Endodermal cell (in vitro differentiated cells): ENCODE data around the gene APEX1. TPM values are rescaled to one million over a fixed set of nuclear protein-coding genes. Genes with fewer than 3 reads are reported as not detected.

ENCODE experiments used
- DNase-seq: peaks from one replicate; pipeline ENCODE4 v3.0.0-alpha.2; 2017
- H3K27ac ChIP-seq: 2 replicates; pipeline ENCODE4 v1.5.1; 2013; ENCODE audit warnings: mild to moderate bottlenecking, low read depth, low read length, moderate library complexity
- H3K27me3 ChIP-seq: 2 replicates; pipeline ENCODE4 v1.6.1; 2013; ENCODE audit warnings: mild to moderate bottlenecking, low read length, moderate library complexity; ENCODE audit not compliant: insufficient read depth, control insufficient read depth, poor library complexity, severe bottlenecking
- H3K36me3 ChIP-seq: 2 replicates; pipeline ENCODE4 v1.7.0; 2013; ENCODE audit warnings: mild to moderate bottlenecking, low read length, moderate library complexity; ENCODE audit not compliant: control insufficient read depth, insufficient read depth
- H3K4me1 ChIP-seq: one replicate; pipeline ENCODE4 v1.7.0; 2013; ENCODE audit warnings: low read length; ENCODE audit not compliant: control insufficient read depth, insufficient read depth
- H3K4me3 ChIP-seq: 2 replicates; pipeline ENCODE4 v1.5.1; 2013; ENCODE audit warnings: mild to moderate bottlenecking, low read length, moderate library complexity
- H3K9ac ChIP-seq: 2 replicates; pipeline ENCODE4 v1.6.1; 2013; ENCODE audit warnings: mild to moderate bottlenecking, low read length, moderate library complexity; ENCODE audit not compliant: poor library complexity, severe bottlenecking; ENCODE audit errors: extremely low read depth
- H3K9me3 ChIP-seq: 2 replicates; pipeline ENCODE4 v1.6.1; 2013; ENCODE audit warnings: mild to moderate bottlenecking, low read length, moderate library complexity; ENCODE audit not compliant: control insufficient read depth
- H3K27ac Mint-ChIP-seq: 2 replicates; pipeline ENCODE4 v1.8.0; 2020; ENCODE audit warnings: mixed read lengths
- H3K27me3 Mint-ChIP-seq: 2 replicates; pipeline ENCODE4 v1.8.0; 2021; ENCODE audit warnings: mild to moderate bottlenecking, mixed read lengths; ENCODE audit not compliant: insufficient read depth
- H3K36me3 Mint-ChIP-seq: 2 replicates; pipeline ENCODE4 v1.8.0; 2020; ENCODE audit warnings: low read depth, mixed read lengths
- H3K4me1 Mint-ChIP-seq: 2 replicates; pipeline ENCODE4 v1.8.0; 2020; ENCODE audit warnings: mixed read lengths
- H3K4me3 Mint-ChIP-seq: 2 replicates; pipeline ENCODE4 v1.8.0; 2020; ENCODE audit warnings: mild to moderate bottlenecking, moderate library complexity, mixed read lengths
- H3K9me3 Mint-ChIP-seq: 2 replicates; pipeline ENCODE4 v1.8.0; 2020; ENCODE audit warnings: mild to moderate bottlenecking, mixed read lengths
- WGBS, 2 experiments: methylation state at CpG; one replicate each; pipeline versions ENCODE4 v1.1.5 to v1.1.7; 2013; ENCODE audit warnings: missing lambda C conversion rate in 2 of 2, mixed read lengths in 1 of 2; ENCODE audit not compliant: insufficient coverage in 1 of 2, insufficient read length in 1 of 2; 5-methylcytosine and 5-hydroxymethylcytosine counted together
- total RNA-seq, 2 donors: library from RNA; stranded (reverse); fragmentation: NEBNext Ultra II Directional in 1 of 2; extraction: Animal tissue kit (Norgen Biotek cat#: 25700) in 1 of 2; gene quantifications; 2 replicates in 1 of 2; 3 replicates in 1 of 2; pipeline ENCODE4 v1.2.1, GENCODE V29; 2021
- TF ChIP-seq, protein P1 (sequence below): fragments of 200-600 bp; sonication (generic); conservative IDR thresholded peaks from 2 replicates; pipeline ENCODE4 v1.5.0; 2021; ENCODE audit warnings: antibody characterized with exemption, mild to moderate bottlenecking

APEX1 gene
- total RNA-seq, 2 donors from 2014 or later, result 228 to 249 TPM

- H3K27me3 Mint-ChIP-seq, result peaks cover 2% of the 10 kb centered on the region
- 7 to 9% methylated on average over 16 to 32 of the region's 32 CpGs for WGBS, 2 experiments
- H3K4me3 Mint-ChIP-seq, result peak overlapping the region; percentile 73
- peaks cover 20% of the 10 kb centered on the region for H3K36me3 Mint-ChIP-seq
- peak overlapping the region; percentile 92 for H3K4me3 ChIP-seq
- peaks cover 6% of the 10 kb centered on the region for H3K4me1 ChIP-seq
- H3K27ac Mint-ChIP-seq, result peak overlapping the region; percentile 85
- TF ChIP-seq, protein P1, sequence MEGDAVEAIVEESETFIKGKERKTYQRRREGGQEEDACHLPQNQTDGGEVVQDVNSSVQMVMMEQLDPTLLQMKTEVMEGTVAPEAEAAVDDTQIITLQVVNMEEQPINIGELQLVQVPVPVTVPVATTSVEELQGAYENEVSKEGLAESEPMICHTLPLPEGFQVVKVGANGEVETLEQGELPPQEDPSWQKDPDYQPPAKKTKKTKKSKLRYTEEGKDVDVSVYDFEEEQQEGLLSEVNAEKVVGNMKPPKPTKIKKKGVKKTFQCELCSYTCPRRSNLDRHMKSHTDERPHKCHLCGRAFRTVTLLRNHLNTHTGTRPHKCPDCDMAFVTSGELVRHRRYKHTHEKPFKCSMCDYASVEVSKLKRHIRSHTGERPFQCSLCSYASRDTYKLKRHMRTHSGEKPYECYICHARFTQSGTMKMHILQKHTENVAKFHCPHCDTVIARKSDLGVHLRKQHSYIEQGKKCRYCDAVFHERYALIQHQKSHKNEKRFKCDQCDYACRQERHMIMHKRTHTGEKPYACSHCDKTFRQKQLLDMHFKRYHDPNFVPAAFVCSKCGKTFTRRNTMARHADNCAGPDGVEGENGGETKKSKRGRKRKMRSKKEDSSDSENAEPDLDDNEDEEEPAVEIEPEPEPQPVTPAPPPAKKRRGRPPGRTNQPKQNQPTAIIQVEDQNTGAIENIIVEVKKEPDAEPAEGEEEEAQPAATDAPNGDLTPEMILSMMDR, result no peak
- H3K27me3 ChIP-seq, result no peaks in the 10 kb centered on the region
- peak overlapping the region; percentile 78 for H3K27ac ChIP-seq
- peak; percentile 80 for DNase-seq
- no peaks in the 10 kb centered on the region for H3K9me3 ChIP-seq
- H3K9ac ChIP-seq, result peak overlapping the region; percentile 54
- H3K9me3 Mint-ChIP-seq, result peaks cover 3% of the 10 kb centered on the region
- H3K36me3 ChIP-seq, result peaks cover 43% of the 10 kb centered on the region
- H3K4me1 Mint-ChIP-seq, result peaks cover 11% of the 10 kb centered on the region
Observed at GRCh38 chr14:20460458-20461224, 5.6 kb downstream of the APEX1 start.

DNA sequence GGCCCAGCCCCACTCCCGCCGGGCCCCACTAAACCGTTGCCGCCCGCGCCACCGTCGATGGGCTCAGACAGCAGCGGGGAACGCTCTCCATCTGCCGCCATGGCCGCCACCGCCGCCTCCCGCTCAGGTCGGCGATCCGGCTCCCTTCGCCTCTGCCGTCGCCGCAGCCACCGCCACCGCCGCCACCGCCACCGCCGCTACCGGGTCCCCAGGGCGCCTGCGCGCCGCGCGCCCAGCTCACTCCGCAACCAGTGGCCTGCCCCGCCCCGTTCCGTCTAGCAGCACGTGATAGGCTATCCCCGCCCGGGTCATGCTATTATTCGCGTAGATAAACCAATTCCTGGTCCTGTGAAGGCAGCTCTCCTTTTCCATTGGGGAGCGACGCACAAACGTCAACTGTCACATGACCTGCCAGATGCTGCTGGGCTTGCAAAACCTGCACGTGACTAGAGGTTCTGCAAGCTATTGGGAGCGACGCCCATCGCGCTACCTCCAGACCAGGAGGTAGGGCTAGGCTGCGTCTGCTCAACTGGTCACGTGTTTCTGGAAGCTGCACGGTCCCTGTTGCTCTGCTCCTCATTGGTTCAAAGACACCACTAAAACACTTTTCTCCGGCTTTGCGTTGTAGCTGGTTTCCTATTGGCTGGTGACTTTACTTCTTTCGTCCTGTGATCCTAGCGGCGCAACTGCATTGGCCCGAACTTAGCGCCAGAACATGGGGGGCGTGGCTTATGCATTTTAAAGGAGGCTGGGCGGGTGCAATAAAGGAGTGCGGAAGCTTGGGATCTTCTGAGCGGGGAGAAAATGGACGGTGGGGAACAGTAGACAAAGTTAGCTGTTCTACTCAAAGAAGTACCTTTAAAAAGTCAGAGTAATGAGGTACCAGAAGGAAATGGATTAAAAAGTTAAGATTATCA, 6.5 kb downstream of the APEX1 start, which contains the start of gene PIP4P1:
PIP4P1 (minus strand) TSS at position 210 of the 917 bp plus-strand sequence; CDS start at position 101, 109 bp downstream.
- DNase-seq, result peak; percentile 99
- peaks cover 2% of the 10 kb centered on the region for H3K27me3 Mint-ChIP-seq
- Histone ChIP-seq H3K4me3 (peak within 1 kb of the TSS; percentile 92), H3K36me3 (peaks cover 38% of the 10 kb centered on the region), H3K9ac (peak within 1 kb of the TSS; percentile 54), H3K27ac (peak within 1 kb of the TSS; percentile 78), H3K9me3 (no peaks in the 10 kb centered on the region), H3K4me1 (peaks cover 6% of the 10 kb centered on the region), H3K27me3 (no peaks in the 10 kb centered on the region)
- TF ChIP-seq, protein P1, result no peak
- H3K4me3 Mint-ChIP-seq, result peak within 1 kb of the TSS; percentile 73
- peaks cover 20% of the 10 kb centered on the region for H3K36me3 Mint-ChIP-seq
- 0 to 1% methylated on average over 52 to 67 of the region's 67 CpGs for WGBS, 2 experiments
- peaks cover 3% of the 10 kb centered on the region for H3K9me3 Mint-ChIP-seq
- H3K4me1 Mint-ChIP-seq, result peaks cover 11% of the 10 kb centered on the region
- peak within 1 kb of the TSS; percentile 95 for H3K27ac Mint-ChIP-seq

DNA sequence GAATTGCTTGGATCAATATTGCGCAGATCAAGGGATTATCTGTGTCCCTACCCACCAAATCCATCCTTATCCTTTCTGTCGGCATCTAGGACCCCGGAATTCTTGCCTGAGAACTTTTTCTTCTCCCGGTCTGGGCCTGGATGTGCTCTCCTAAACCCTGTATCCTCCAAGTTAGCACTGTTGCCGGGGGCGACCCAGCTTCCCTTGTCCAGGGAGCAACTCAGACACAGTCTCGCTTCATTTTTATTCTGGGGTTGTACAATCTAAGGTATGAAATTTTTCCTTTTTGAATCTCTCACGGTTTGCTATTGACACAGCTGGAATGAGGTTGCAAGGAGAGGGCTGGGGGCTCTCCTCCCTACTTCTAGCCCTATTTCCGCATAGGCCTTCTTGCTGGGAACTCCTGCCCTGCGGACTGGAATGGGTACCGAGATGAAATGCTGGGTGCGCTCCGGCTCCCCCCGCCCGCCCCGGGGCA, 13.8 kb downstream of the APEX1 start:
- peaks cover 2% of the 10 kb centered on the region for H3K27me3 Mint-ChIP-seq
- no peaks in the 10 kb centered on the region for H3K4me1 ChIP-seq
- TF ChIP-seq, protein P1, result no peak
- DNase-seq, result no peak
- peaks cover 15% of the 10 kb centered on the region for H3K4me1 Mint-ChIP-seq
- 38 to 90% methylated on average over 2 to 16 of the region's 16 CpGs for WGBS, 2 experiments
- no peaks in the 10 kb centered on the region for H3K27me3 ChIP-seq
- no peaks in the 10 kb centered on the region for H3K9me3 Mint-ChIP-seq
- peaks cover 15% of the 10 kb centered on the region for H3K36me3 Mint-ChIP-seq
- peak overlapping the region; percentile 95 for H3K4me3 Mint-ChIP-seq
- H3K36me3 ChIP-seq, result peaks cover 16% of the 10 kb centered on the region
- peak overlapping the region; percentile 65 for H3K27ac ChIP-seq
- H3K9me3 ChIP-seq, result no peaks in the 10 kb centered on the region
- peak overlapping the region; percentile 96 for H3K27ac Mint-ChIP-seq
- H3K9ac ChIP-seq, result peak overlapping the region; percentile 71
- peak overlapping the region; percentile 95 for H3K4me3 ChIP-seq
